GF-D8 (cell line): Measurements from ENCODE around the gene UPK3BL2.
"Not testable (repeated sequence)": the region's sequence is repeated elsewhere in the genome, so short reads cannot be mapped to it uniquely, and the experiment has no call there.

Source experiments
- DNase-seq: peaks from one replicate; lab custom pipeline; 2025; lab: John Stamatoyannopoulos, UW

Gene UPK3BL2, protein sequence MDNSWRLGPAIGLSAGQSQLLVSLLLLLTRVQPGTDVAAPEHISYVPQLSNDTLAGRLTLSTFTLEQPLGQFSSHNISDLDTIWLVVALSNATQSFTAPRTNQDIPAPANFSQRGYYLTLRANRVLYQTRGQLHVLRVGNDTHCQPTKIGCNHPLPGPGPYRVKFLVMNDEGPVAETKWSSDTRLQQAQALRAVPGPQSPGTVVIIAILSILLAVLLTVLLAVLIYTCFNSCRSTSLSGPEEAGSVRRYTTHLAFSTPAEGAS

DNA sequence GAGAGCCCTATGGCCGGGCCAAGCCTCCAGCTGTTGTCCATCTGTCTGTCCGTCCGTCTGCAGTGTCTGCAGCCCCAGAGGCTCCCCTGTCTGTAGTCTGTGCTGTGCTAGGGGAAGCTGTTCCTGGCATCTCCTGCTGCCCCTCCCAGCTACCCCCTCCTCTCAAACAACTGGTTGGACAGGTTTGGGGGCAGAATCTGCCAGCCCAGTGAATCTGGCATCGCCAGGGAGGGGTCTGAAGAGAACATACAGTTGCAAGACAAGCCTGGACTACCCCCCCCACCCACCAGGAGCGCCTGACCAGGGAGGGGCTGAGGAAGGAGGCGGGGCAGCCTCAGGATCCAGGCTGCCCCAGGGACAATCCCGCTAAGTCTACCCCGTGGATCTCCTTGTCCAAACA is at the start of gene UPK3BL2:
TSS of gene UPK3BL2 (minus strand) at position 101 of the 400 bp plus-strand sequence. CDS start at position 41, 60 bp downstream.
- not testable (repeated sequence) for DNase-seq

DNA sequence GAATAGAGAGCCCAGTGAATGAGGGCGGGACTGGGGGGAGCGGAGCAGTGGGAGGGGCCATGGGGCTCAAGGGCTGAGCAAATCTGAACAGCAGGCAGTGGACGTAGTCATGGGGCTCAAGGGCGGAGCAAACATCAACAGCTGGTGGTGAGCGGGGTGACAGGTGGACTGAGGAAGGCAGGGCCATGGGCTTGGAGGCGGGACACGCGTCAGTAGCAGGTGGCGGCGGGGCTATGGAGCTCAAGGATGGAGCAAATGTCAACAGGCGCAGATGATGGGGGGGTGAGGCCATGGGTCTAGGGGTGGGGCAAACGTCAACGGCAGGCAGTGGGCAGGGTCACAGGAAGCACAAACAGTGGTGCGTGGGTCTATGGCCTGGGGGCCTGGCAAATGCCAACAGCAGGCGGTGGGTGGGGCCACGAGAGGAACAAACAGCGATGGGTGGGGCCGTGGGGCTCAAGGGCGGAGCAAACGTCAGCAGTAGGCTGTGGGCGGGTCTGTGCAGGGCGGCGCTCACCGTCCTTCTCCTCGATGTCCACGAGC is 49.1 kb upstream of the UPK3BL2 start:
- DNase-seq: not testable (repeated sequence)

DNA sequence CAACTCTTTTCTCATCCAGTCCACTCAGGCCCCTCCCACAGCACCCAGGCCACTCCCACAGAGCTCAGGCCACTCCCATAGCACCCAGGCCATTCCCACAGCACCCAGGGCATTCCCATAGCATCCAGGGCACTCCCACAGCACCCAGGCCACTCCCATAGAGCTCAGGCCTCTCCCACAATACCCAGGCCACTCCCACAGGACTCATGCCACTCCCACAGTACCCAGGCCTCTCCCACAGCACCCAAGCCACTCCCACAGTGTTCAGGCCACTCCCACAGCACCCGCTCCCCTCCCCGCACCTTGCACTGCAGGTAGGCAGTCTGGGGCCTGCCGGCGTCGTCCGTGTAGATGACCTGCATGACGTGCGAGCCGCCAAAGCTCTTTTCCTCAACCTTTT is 46.4 kb upstream of the UPK3BL2 start:
- DNase-seq: not testable (repeated sequence)

DNA sequence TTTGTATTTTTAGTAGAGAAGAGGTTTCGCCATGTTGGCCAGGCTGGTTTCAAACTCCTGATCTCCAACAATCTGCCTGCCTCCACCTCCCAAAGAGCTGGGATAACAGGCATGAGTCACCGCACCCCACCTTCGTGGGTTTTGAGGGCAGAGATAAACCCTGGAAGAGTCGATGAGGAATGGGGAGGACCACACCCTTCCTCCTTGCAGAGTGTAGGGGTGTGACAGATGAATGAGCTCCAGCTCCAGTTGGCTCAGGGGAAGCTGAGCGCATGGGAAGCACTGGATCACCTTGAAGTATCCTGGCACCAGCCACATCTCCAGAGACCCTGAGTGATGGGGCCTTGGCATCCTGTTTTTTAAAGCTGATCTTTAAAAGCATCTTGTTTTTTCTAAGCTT is 40.0 kb upstream of the UPK3BL2 start:
- DNase-seq: not testable (repeated sequence)

DNA sequence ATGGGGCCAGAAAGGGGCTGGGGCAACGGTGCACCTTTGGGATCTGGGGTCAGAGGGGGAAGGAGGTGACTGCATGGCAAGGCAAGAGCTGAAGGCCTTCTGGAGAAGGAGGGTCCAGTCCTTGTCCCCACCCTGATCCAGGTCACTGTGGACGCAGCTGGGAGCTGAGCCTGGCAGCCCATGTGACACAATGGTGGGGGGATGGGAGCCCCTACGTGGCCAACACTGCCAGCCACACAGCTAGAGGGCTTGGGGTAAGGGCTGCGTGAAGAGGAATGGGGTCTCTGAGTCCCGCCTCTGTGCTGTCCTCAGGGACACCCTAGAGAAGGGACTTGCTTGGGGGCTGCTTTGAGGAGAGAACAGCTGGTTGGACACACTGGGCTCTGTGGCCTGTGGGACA is 38.2 kb upstream of the UPK3BL2 start:
- DNase-seq: not testable (repeated sequence)

DNA sequence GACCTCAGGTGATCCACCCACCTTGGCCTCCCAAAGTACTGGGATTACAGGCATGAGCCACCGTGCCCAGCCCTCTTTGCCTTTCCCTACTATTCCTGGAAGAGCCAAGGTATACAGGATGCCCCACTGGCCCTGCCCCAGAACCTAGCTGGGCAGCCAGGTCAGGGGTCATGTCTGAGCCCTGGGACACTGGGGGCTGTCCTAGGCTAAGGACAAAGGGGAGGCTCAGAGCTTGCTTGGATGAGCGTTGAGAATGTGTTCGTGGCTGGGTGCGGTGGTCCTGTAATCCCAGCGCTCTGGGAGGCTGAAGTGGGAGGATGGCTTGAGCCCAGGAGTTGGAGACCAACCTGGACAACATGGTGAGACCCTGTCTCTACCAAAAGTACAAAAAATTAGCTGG is 35.0 kb upstream of the UPK3BL2 start:
- DNase-seq: not testable (repeated sequence)

DNA sequence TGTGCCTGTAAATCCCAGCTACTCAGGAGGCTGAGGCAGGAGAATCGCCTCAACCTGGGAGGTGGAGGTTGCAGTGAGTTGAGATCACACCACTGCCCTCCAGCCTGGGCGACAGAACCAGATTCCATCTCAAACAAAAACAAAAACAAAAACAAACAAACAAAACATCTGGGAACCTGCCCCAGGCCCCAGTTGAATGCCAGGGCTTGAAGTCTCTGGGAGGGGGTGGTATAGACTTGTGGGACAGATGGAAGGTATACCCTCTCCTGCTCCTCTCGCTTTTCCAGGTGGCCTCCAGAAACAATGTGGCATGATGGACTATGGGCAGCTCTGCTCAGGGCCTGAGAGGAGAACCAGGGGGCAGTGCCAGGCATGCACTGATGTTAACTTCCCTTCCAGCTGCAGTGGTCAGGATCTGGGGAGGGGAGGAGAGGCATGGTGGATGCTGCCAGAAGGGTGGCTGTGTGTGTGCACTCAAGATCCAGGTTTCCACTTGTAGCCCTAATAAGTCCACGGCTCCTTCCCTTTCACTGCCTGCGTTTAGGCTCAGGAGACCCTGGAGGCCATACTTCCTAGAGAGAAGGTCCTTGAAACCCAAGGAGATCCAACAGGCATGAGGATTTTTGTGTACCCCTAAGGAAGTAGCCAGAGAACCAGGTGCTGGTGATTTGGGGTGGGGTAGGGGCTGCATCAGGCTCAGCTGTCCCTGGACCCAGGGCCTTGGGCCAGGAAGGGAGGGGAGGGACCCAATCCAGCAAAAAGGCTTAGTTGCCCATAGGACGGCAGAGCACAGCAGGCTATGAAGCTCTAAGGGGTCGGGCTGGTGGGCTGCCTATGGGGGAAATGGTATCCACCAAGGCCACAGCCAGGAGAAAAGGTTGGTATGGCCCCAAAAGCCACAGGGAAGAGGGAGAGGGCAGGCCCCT is 34.1 kb upstream of the UPK3BL2 start:
- not testable (repeated sequence) for DNase-seq

DNA sequence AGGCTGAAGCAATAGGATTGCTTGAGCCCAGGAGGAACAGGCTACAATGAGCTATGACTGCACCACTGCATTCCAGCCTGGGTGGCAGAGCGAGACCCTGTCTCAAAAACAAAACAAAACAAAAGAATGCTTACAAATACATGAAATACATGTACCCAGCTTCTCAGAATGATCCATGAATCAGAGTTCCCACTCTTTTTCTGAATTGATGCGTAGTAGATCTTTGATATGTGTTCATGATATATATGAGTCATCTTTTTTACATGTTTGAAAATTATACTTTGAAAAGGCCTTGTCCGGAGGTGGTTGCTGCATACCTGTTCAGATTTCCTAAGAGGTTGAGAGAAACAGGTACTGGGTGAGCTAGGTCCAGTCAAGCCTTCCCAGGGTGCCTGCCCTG is 32.9 kb upstream of the UPK3BL2 start:
- not testable (repeated sequence) for DNase-seq

DNA sequence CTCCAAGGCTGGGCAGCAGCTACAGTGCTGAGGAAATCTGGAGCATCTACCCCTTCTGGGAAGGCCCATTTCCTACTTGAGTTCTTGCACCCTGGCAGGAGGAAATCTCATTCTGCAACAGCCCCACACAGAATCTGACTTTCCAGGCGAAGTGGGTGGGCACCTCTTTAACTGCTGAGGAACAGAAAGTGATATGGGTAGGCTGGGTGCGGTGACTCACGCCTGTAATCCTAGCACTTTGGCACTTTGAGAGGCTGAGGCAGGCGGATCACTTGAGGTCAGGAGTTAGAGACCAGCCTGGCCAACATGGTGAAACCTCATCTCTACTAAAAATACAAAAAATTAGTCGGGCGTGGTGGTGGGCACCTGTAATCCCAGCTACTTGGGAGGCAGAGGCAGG is 31.1 kb upstream of the UPK3BL2 start:
- not testable (repeated sequence) for DNase-seq

DNA sequence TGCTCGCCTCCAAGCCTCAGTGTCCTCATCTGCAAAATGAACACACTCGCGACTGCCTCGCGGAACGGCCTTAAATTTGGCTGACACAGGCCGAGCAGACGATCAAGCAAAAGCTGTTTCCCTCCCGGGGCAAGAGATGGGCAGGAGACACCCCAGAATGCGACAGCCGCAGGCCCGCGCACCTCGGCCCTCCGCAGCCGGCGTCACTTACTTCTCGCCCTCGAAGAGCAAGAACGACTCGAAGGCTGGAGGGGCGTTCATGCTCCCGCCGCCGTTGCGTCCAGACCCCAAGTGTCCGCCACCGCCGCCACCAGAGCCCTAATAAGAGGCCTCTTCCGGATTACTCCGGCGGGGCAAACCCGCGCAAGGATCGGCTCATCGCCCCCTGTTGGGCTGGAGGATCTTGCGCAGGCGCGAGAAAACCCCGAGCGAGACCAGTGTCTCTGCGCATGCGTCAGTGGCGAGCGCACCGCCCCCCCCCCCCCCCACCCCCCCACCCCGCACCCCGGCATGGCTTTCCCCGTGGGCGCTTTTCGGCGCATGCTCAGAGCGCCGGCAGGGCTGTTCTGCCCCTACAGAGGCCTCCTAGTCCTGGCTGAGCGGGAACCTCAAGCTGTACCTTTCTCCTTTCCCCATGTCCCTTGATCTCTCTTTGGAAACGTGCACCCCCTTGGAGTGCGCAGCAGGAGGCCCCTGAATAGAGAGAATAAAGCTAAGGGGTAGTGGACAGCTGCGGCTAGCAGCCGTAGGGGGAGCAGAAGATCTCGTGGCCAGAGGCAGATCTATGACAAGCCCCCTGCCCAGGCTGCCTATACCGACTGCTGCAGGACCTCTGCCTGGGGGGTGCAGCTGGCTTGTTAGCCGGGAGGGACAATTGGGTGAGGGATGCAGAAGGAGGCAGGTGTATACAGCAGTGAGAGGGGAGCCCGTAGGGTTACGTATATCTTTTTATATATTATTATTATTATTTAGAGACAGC is 29.1 kb upstream of the UPK3BL2 start, which contains the start of gene POLR2J3:
TSS of gene POLR2J3 (minus strand) at position 323 of the 979 bp plus-strand sequence. CDS start at position 261, 62 bp downstream.
- DNase-seq: not testable (repeated sequence)

DNA sequence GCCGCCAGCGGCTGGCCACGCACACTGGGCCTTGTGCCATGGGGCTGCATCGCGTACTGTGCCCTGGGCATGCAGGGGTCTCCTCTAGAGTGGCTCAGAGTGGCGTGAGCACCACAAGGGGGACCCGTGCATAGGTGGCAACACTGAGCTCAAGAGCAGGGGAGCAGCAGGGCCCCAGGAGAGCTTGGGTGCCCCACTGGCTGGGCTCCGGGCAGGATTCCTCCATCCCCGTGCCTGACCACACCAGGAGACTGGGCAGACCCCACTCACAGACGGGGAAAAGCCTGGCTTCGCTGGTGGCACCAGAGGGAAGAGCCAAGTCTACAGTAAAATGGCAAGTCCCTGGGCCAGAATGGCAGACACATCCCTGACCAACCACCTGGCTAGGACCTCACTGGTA is 25.1 kb upstream of the UPK3BL2 start:
- DNase-seq: not testable (repeated sequence)

DNA sequence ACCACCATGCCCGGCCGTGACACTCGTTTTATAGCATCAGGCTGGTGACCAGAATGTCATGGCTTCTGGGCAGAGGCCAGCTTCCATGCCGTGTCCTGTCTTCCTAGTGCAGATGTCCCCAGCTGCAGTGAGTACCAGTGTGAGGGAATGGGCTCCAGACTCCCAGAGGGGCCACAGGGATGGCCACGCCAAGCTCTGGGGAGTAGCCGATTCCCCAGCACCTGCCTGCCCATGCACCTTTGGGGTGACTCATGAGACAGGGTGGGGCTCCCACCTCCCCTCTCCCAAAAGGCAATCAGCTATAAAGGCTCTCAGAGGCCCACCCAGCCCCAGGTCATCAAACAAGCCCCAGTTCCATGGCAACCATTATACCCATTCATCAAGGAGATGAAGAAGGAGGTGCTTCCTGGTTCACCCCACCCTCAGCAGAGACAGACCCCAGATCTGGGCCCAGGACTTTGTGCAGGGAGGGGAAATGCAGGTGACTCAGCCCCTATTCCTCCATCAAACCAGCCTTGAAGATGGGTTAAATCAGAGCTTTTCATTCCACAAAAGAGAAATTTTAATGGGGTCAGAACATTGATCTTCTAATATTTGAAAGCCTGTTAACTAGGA is 7.4 kb upstream of the UPK3BL2 start, which contains the start of gene SPDYE2:
TSS of gene SPDYE2 (plus strand) at position 419 of the 615 bp plus-strand sequence. CDS start 2,030 bp downstream, outside the sequence.
- not testable (repeated sequence) for DNase-seq

DNA sequence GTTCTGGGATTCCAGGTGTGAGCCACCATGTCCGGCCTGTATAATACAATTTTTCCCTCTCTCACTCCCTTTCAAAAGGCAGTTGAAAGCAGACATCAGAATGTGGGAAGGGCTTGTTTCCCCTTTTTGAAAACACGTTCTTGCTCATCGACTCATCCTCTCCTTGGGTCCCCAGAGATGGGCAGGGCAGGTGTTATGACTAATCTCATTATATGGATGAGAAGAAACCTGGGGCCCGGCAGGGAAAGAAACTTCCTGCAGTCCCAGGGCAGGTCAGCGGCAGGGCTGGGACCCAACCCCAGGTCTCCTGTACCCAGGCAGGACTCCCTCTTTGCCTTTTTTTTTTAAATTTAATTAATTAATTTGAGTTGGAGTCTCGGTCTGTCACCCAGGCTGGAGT is 2.9 kb upstream of the UPK3BL2 start:
- DNase-seq: not testable (repeated sequence)

DNA sequence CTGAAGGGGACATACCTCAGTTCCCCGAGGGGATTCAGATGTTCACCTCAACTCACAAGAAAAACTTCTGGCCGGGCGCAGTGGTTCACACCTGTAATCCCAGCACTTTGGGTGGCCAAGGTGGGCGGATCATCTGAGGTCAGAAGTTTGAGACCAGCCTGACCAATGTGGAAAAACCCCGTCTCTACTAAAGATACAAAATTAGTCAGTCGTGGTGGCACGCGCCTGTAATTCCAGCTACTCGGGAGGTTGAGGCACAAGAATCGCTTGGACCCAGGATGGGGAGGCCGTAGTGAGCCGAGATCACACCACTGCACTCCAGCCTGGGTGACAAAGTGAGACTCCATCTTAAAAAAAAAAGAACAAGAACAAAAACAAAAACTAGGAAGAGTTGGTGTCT is 1.8 kb upstream of the UPK3BL2 start:
- not testable (repeated sequence) for DNase-seq

DNA sequence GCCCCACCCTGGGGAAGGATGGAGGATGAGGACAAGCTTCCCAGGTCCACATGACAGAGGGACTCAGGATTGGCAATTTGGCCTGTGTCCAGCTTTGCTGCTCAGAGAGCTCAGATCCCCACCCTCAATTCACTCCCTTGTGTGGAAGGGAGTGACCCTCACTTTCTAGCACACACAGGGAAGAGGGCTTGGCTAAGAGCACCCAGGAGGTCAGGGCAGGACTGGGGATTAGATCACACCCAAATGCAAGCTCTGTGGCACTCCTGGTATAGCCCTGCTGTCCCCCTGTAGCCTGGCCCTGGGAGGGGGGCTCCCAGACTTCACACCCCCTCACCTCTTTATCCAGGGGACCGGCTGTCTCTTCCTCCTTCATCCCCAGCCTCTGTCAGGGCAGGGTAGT is 876 bp upstream of the UPK3BL2 start:
- not testable (repeated sequence) for DNase-seq

DNA sequence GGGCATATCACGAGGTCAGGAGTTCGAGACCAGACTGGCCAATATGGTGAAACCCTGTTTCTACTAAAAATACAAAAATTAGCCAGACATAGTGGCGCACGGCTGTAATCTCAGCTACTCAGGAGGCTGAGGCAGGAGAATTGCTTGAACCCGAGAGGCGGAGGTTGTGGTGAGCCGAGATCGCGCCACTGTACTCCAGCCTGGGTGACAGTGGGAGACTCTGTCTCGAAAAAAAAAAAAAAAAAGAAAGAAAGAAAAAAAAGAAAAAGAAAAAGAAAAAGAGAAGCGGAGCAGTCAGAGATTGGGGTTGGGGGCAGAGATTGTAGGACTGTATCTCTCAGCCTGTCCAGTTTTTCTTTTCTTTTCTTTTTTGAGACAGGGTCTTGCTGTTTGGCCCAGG is 725 bp downstream of the UPK3BL2 start:
- not testable (repeated sequence) for DNase-seq

DNA sequence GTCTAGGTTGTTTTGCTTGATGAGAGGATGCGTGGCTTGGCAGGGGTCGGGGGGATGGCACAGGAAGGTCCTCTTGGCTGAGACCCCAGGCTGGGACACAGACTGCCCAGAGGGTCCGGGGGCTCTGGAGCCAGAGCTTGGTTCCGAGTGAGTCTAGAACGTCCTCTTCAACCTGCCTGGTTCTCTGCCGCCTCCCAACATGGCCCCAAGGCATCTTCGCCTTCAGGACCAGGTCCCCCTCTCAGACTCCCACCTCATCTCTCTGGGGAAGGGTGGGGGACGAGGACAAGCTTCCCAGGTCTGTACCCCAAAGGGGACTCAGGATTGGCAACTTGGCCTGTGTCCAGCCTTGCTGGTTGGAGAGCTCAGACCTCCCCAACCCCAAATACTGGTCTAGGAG is 1.4 kb downstream of the UPK3BL2 start:
- not testable (repeated sequence) for DNase-seq

DNA sequence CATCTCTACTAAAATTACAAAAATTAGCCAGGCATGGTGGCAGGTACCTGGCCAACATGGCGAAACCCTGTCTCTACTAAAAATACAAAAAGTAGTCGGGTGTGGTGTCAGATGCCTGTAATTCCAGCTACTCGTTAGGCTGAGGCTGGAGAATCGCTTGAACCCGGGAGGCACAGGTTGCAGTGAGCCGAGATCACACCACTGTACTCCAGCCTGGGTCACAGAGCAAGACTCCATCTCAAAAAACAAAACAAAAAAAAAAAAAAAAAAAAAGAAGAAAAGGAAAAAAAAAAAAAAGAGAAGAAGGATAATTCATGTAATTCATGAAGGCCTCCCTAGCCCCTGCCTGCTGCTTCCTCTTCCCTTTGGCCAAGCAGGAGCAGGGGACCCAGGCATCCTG is 2.9 kb downstream of the UPK3BL2 start:
- not testable (repeated sequence) for DNase-seq

DNA sequence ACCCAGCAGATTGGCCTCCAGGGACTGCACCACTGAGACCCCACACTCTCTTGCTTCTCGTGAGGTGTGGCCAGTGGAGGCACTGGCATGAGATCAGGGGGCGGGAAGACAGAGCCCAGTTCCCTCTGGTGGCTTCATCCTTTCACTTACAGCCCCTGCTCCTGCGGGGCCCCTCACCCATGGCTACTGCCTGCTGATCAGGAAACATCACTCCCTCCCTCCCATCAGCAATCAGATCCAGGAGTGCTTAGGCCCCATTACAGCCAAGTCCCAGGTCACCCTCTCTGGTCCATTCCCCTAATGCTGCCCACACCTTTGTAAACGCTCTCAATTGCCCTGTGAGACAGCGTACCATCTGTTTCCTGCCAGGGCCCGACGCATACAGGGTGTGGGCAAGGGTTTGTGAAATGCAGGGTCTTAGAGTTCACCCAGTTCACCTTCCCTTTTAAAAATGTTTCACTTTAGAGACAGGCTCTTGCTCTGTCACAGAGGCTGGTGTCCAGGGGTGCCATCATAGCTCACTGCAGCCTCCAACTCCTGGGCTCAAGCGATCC is 8.4 kb downstream of the UPK3BL2 start:
- not testable (repeated sequence) for DNase-seq

DNA sequence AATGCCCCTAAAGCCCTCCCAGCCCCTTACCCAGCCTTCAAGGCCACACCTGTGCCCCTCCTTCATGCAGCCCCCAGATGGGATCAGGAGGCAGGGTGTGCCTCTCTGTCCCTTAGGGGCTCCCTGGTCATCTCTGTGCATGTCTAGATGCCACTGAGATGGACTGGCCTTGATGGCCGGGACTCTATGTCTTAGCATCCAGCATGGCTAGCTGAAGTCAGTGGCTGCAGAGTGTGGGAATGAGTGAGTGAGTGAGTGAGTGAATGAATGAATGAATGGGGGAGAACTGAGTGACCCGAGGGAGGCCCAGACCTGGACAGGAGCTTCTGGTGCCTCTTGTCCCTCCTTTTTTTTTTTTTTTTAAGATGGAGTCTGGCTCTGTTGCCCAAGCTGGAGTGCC is 11.4 kb downstream of the UPK3BL2 start:
- DNase-seq: not testable (repeated sequence)
